GM15510 (cell line): ENCODE measurements around the gene DENND2D.

Experiments used
- POLR2A ChIP-seq: IDR thresholded peaks from 3 replicates; pipeline ENCODE4 v1.6.1; 2011; ENCODE audit warnings: borderline replicate concordance; ENCODE audit not compliant: insufficient read length; ENCODE audit errors: extremely low read depth

DENND2D gene

DNA sequence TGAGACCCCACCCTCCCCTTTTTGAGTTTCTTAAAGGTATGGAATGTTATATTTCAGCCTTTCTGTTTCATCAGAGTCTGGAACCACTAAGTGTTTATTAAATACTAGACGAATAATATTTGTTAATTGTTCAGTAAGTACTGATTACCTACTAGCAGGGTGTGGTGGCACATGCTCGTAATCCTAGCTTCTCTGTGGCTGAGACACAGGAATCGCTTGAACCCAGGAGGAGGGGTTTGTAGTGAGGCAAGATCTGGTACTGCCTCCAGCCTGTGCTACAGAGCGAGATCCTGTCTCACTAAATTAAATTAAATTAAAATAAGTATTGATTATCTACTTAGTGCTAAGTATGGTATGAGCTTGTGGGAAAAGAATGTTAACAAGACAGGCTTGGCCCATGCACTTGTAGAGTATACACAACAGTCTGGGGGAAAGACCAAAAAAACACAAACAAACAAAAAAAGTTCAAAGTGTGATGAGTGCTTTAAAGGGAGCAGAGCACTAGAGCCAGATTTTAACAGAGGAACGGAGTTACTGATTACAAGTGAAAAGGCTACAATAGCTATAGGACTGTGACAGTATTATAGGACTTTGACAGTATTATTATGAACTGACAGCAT is 58.0 kb downstream of the DENND2D start:
- no peak for TF ChIP-seq POLR2A

DNA sequence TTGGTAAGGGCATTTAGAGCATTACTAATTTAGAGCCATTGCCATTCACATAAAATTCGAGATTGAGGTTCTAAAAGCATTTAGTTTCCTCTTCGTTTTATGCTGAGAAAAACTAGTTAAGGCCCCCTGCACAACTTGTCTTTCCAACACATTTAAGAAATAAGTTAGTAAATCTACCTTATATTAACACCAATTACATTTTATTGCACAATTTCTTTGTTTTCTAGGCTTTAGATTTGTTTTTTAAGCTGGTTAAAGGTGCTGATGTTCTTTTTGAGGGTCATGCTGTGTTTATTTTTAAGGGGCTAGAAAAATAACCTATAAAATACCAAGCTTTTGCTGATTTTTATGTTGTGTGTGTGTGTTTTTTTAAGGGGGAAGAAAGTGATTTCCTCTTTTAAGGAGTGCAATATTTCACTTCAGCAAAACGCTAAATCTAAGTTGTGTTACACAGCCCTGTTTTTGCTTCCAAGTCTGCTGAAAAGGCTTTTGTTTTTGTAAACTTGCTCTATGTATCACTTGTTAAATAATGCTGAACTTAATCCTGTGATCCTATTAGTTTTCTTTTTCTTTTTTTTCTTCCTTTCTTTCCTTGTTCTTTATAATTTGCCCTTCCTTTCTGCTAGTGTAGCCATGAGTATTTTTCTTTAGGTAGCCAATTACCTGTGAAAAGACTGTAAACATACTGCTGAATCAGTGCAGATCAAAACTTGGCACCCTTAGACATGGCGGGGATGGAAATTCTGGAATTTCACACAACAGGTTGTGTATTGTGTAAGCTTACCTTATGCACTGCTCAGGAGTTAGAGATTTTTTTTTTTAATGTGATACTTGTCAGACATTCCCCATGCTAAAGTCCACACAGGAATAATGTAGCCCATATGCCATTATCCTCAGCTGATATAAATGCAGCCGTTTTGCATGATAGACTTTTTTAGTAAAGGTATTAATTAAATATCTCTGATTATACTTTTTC is 58.9 kb downstream of the DENND2D start:
- no peak for TF ChIP-seq POLR2A

DNA sequence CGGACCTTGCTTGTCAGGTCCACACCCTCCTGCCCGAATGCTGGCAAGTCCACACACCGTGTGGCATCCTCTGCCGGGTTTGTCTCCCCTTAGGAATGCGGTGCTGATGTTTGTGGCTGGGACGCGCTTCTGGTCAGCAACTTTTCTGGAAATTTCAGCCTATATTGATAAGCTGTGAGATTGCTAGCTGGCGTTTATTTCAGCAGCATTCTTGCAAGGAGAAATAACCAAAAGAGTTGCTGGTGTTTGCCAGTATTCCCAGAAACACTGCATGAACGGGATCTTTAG is 59.8 kb downstream of the DENND2D start:
- TF ChIP-seq POLR2A: no peak

DNA sequence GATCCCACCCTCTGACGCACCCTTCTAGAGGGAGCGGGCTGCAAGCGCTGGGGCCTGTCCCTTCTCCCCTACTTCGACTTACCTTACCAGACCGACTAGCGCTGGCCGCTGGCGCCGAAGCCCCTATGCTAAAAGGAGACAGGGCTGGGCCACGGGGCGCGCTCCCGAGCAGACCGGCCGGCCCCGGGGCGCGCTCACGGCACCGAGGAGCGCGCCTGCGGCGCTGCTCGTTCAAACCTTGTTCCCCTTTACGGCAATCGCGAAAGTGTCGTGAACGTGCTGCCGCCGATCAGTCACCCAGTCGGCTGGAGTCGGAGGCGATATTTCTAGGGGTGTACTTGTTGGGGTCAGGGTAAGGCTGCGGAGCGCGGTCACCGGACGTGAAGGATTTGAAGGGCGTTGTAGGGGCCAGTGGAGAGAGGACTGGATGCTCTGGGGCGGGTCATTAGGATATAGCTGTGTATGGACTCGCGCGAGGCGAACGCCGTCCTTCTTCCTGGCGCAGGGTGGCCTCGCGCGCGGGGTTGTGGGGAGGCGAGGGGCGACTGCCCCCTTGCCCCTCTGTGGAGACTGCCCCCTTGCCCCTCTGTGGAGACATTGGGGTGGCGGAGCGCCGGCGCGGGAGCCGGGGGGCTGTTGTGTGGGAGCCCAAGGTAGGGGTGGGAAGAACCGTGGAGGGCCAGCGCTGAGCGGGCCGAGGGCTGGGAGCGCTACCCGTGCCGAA is 60.3 kb downstream of the DENND2D start, which contains the start of the genes CEPT1 and DRAM2:
Gene CEPT1, plus strand, starts transcription at position 268 of the 724 bp plus-strand sequence. CDS start 7,492 bp downstream, outside the sequence.
Gene DRAM2, minus strand, starts transcription at position 138 of the 724 bp plus-strand sequence. CDS start 8,539 bp downstream, outside the sequence.
- TF ChIP-seq POLR2A: peak; percentile 81

DNA sequence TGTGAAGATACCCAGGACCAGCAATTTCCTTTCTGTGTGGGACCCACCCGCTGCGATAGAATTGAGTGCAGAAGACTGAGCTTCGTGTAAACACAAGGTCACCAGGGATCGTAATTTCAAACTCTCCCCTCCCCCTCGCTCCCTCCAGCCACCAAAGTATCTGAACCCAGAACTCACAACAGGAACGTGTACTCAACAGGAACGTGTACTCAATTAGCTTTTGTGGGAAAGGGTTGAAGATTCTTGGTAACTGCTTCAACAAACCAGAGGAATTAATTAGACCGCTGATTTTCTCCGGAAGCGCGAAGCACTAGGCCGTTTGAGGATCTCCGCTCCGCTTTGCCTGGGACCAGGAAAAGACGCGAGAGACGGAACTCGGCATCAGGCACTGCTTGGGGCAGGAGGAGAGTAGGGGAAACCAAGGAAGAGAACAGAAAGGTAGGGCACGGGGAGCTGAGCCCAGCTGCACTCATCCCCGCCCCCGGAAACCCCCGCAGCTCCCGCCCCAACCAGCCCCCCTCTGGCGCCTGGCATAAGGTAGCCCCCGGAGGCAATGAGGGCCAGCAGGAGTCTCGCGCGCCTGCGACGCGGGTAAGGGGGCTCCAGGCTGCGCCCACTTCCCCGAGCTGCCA is 61.0 kb downstream of the DENND2D start:
- no peak for TF ChIP-seq POLR2A
